HEK293 (cell line): ENCODE data around the gene PKP2.

Experiments
- CTCF ChIP-seq: fragments of 450-650 bp; formaldehyde crosslinking; IDR thresholded peaks from 2 replicates; pipeline ENCODE4 v1.5.1; 2016; ENCODE audit warnings: missing biosample characterization, missing genetic modification characterization
- ELK4 ChIP-seq: IDR thresholded peaks from 2 replicates; pipeline ENCODE4 v1.6.1; 2011; ENCODE audit warnings: mild to moderate bottlenecking, low read depth, low read length, borderline replicate concordance
- PRDM10 ChIP-seq: fragments of 450-650 bp; formaldehyde crosslinking; IDR thresholded peaks from 2 replicates; pipeline ENCODE4 v1.5.1; 2016; ENCODE audit warnings: missing biosample characterization, missing genetic modification characterization
- REST ChIP-seq: fragments of 450-650 bp; formaldehyde crosslinking; IDR thresholded peaks from 2 replicates; pipeline ENCODE4 v1.5.1; 2016; ENCODE audit warnings: missing biosample characterization, missing genetic modification characterization
- SCRT2 ChIP-seq: fragments of 450-650 bp; formaldehyde crosslinking; IDR thresholded peaks from 2 replicates; pipeline ENCODE4 v1.5.1; 2016; ENCODE audit warnings: missing biosample characterization, missing genetic modification characterization
- TCF7L2 ChIP-seq: IDR thresholded peaks from 2 replicates; pipeline ENCODE4 v1.6.1; 2011; ENCODE audit warnings: low read depth, mild to moderate bottlenecking, inconsistent platforms, low read length, moderate library complexity, borderline replicate concordance
- ZBTB1 ChIP-seq: fragments of 450-650 bp; formaldehyde crosslinking; IDR thresholded peaks from 2 replicates; pipeline ENCODE4 v1.5.1; 2016; ENCODE audit warnings: missing biosample characterization, missing genetic modification characterization
- ZBTB20 ChIP-seq: fragments of 450-650 bp; formaldehyde crosslinking; IDR thresholded peaks from 2 replicates; pipeline ENCODE4 v1.5.1; 2016; ENCODE audit warnings: missing biosample characterization, missing genetic modification characterization
- ZNF24 ChIP-seq: fragments of 450-650 bp; formaldehyde crosslinking; IDR thresholded peaks from 2 replicates; pipeline ENCODE4 v1.5.1; 2016; ENCODE audit warnings: missing biosample characterization, missing genetic modification characterization
- ZNF335 ChIP-seq: fragments of 450-650 bp; formaldehyde crosslinking; conservative IDR thresholded peaks from 2 replicates; pipeline ENCODE4 v1.5.1; 2016; ENCODE audit warnings: missing biosample characterization, missing genetic modification characterization
- ZNF362 ChIP-seq: fragments of 450-650 bp; formaldehyde crosslinking; IDR thresholded peaks from 2 replicates; pipeline ENCODE4 v1.5.1; 2016; ENCODE audit warnings: missing biosample characterization, missing genetic modification characterization
- ZNF670 ChIP-seq: fragments of 450-650 bp; formaldehyde crosslinking; IDR thresholded peaks from 2 replicates; pipeline ENCODE4 v1.5.1; 2016; ENCODE audit warnings: missing biosample characterization, missing genetic modification characterization, low read depth
- ZNF677 ChIP-seq: fragments of 450-650 bp; IDR thresholded peaks from 2 replicates; pipeline ENCODE4 v1.5.0; 2018; ENCODE audit warnings: missing biosample characterization, mild to moderate bottlenecking, missing genetic modification characterization, moderate library complexity

- no peak for TF ChIP-seq ZNF670 (tag by site-specific recombination)
- no peak for TF ChIP-seq CTCF (tag by site-specific recombination)
- no peak for TF ChIP-seq TCF7L2
- no peak for TF ChIP-seq ZNF677
- no peak for TF ChIP-seq ZNF24 (tag by site-specific recombination)
- TF ChIP-seq ELK4: no peak
- no peak for TF ChIP-seq ZBTB1 (tag by site-specific recombination)
- no peak for TF ChIP-seq ZNF362 (tag by site-specific recombination)
- no peak for TF ChIP-seq SCRT2 (tag by site-specific recombination)
- no peak for TF ChIP-seq ZBTB20 (tag by site-specific recombination)
- TF ChIP-seq ZNF335: 0 out of 2 replicates have a peak, but pooled peaks have one; percentile 33
- TF ChIP-seq REST (tag by site-specific recombination): no peak
- no peak for TF ChIP-seq PRDM10 (tag by site-specific recombination)
These were observed 130.7 kb downstream of the PKP2 start for GRCh38 chr12:32765906-32766305.
